ENCODE measurements around the gene GJB3. TPM values are rescaled to one million over a fixed set of nuclear protein-coding genes. Genes with fewer than 3 reads are reported as not detected.

Gene GJB3
- total RNA-seq, 4 donors from 2014 or later: 204 to 314 (median 239) TPM

- DNase-seq (ENCODE audit: low spot score in 2 of 2): peak; percentile 82 to 92
- WGBS, 2 donors: 40 to 52% methylated on average over 1 to 12 of the region's 13 CpGs
- intact Hi-C loops (cut with DNase I; ENCODE audit: low total_unique reads): no loop called here
- no peak within 1 kb of the TSS for H3K4me3 ChIP-seq (ENCODE audit: low read depth, poor library complexity, severe bottlenecking)
- TF ChIP-seq CTCF (IDR thresholded peaks at IDR 0.05): no peak
- TF ChIP-seq POLR2A (IDR thresholded peaks at IDR 0.05): no peak
Measured at GRCh38 chr1:34754964-34755637, 25.9 kb upstream of the GJB3 start, which contains the start of gene GJB5. TSS of gene GJB5 (plus strand) at chr1:34755047. CDS start at chr1:34757331, 2,284 bp downstream.

GRCh38 chr1:34755961-34756360 is 25.1 kb upstream of the GJB3 start:
- 69 to 70% methylated on average over 6 of the region's 6 CpGs for WGBS, 2 donors
- H3K4me3 ChIP-seq (ENCODE audit: low read depth, poor library complexity, severe bottlenecking): no peak overlapping the region
- no peak for TF ChIP-seq POLR2A (IDR thresholded peaks at IDR 0.05)
- no peak for TF ChIP-seq CTCF (IDR thresholded peaks at IDR 0.05)
- intact Hi-C loops (cut with DNase I; ENCODE audit: low total_unique reads): no loop called here
- DNase-seq (ENCODE audit: low spot score in 2 of 2): no peak

GRCh38 chr1:34757386-34757785 is 23.6 kb upstream of the GJB3 start:
- DNase-seq (ENCODE audit: low spot score in 2 of 2): no peak
- intact Hi-C loops (cut with DNase I; ENCODE audit: low total_unique reads): no loop called here
- TF ChIP-seq CTCF (IDR thresholded peaks at IDR 0.05): no peak
- no peak for TF ChIP-seq POLR2A (IDR thresholded peaks at IDR 0.05)
- WGBS, 2 donors: 90 to 98% methylated on average over 20 to 21 of the region's 21 CpGs
- H3K4me3 ChIP-seq (ENCODE audit: low read depth, poor library complexity, severe bottlenecking): no peak overlapping the region

- WGBS, 2 donors: 53 to 60% methylated on average over 4 of the region's 4 CpGs
- intact Hi-C loops (cut with DNase I; ENCODE audit: low total_unique reads): no loop called here
- no peak for DNase-seq (ENCODE audit: low spot score in 2 of 2)
- TF ChIP-seq CTCF (IDR thresholded peaks at IDR 0.05): no peak
- TF ChIP-seq POLR2A (IDR thresholded peaks at IDR 0.05): no peak
- no peak overlapping the region for H3K4me3 ChIP-seq (ENCODE audit: low read depth, poor library complexity, severe bottlenecking)
Measured at GRCh38 chr1:34758751-34759150, 22.3 kb upstream of the GJB3 start.

- intact Hi-C loops (cut with DNase I; ENCODE audit: low total_unique reads): no loop called here
Measured at GRCh38 chr1:34759503-34760357, 21.3 kb upstream of the GJB3 start, which contains the start of gene GJB4. TSS of gene GJB4 (plus strand) at chr1:34759740. CDS start at chr1:34761255, 1,515 bp downstream.

More at GRCh38 chr1:34759503-34760357, 21.3 kb upstream of the GJB3 start, which contains the start of gene GJB4:
- TF ChIP-seq POLR2A (IDR thresholded peaks at IDR 0.05) (no peak), CTCF (IDR thresholded peaks at IDR 0.05) (no peak)
- DNase-seq (ENCODE audit: low spot score in 2 of 2): no peak
- no peak within 1 kb of the TSS for H3K4me3 ChIP-seq (ENCODE audit: low read depth, poor library complexity, severe bottlenecking)
- WGBS, 2 donors: 45 to 58% methylated on average over 10 of the region's 10 CpGs

Data from lower leg skin (tissue), 4 donors.